Measurements from ENCODE around the gene SERTM2.
A peak's percentile ranks its signal among the peaks of the same experiment; 100 is the strongest.

SERTM2 gene

GRCh38 chrX:111511477-111511876, at the start of gene SERTM2:
SERTM2 (plus strand) TSS chrX:111511645; CDS start chrX:111518858, 7,213 bp downstream.
- Histone ChIP-seq H3K36me3 (ENCODE audit: control insufficient read depth, insufficient read depth, low read length) (no peaks in the 10 kb centered on the region), H3K4me3 (ENCODE audit: low read depth, low read length) (0 out of 2 replicates have a peak within 1 kb of the TSS, but pooled peaks have one; percentile 8), H3K27me3 (ENCODE audit: control insufficient read depth, insufficient read depth, low read length) (peaks cover 8% of the 10 kb centered on the region; the same call in 1 of the 2 replicates), H3K9me3 (ENCODE audit: control insufficient read depth, insufficient read depth, low read length) (no peaks in the 10 kb centered on the region), H3K4me1 (ENCODE audit: control insufficient read depth, insufficient read depth, low read length) (peaks cover 33% of the 10 kb centered on the region), H3K9ac (ENCODE audit: low read depth, low read length) (no peak within 1 kb of the TSS), H3K27ac (ENCODE audit: low read depth, low read length) (peak within 1 kb of the TSS; percentile 36)

- H3K36me3 ChIP-seq (ENCODE audit: control insufficient read depth, insufficient read depth, low read length): no peaks in the 10 kb centered on the region
- H3K27ac ChIP-seq (ENCODE audit: low read depth, low read length): peak overlapping the region; percentile 24
- no peak overlapping the region for H3K4me3 ChIP-seq (ENCODE audit: low read depth, low read length)
- no peaks in the 10 kb centered on the region for H3K9me3 ChIP-seq (ENCODE audit: control insufficient read depth, insufficient read depth, low read length)
- H3K27me3 ChIP-seq (ENCODE audit: control insufficient read depth, insufficient read depth, low read length): no peaks in the 10 kb centered on the region
- H3K4me1 ChIP-seq (ENCODE audit: control insufficient read depth, insufficient read depth, low read length): peaks cover 17% of the 10 kb centered on the region; the same call in 1 of the 2 replicates
- no peak overlapping the region for H3K9ac ChIP-seq (ENCODE audit: low read depth, low read length)
These were observed 45.8 kb upstream of the SERTM2 start for GRCh38 chrX:111465669-111466068.

GRCh38 chrX:111467896-111468295, 43.5 kb upstream of the SERTM2 start:
- Histone ChIP-seq H3K27me3 (ENCODE audit: control insufficient read depth, insufficient read depth, low read length) (no peaks in the 10 kb centered on the region), H3K9ac (ENCODE audit: low read depth, low read length) (no peak overlapping the region), H3K4me1 (ENCODE audit: control insufficient read depth, insufficient read depth, low read length) (peaks cover 17% of the 10 kb centered on the region; the same call in 1 of the 2 replicates), H3K4me3 (ENCODE audit: low read depth, low read length) (no peak overlapping the region), H3K9me3 (ENCODE audit: control insufficient read depth, insufficient read depth, low read length) (0 out of 2 replicates have a peak, but pooled peaks cover 2% of the 10 kb centered on the region), H3K27ac (ENCODE audit: low read depth, low read length) (no peak overlapping the region), H3K36me3 (ENCODE audit: control insufficient read depth, insufficient read depth, low read length) (no peaks in the 10 kb centered on the region)

- 0 out of 2 replicates have a peak, but pooled peaks cover 2% of the 10 kb centered on the region for H3K9me3 ChIP-seq (ENCODE audit: control insufficient read depth, insufficient read depth, low read length)
- no peak overlapping the region for H3K9ac ChIP-seq (ENCODE audit: low read depth, low read length)
- H3K4me1 ChIP-seq (ENCODE audit: control insufficient read depth, insufficient read depth, low read length): peaks cover 9% of the 10 kb centered on the region; the same call in 1 of the 2 replicates
- H3K4me3 ChIP-seq (ENCODE audit: low read depth, low read length): no peak overlapping the region
- H3K27ac ChIP-seq (ENCODE audit: low read depth, low read length): no peak overlapping the region
- H3K27me3 ChIP-seq (ENCODE audit: control insufficient read depth, insufficient read depth, low read length): no peaks in the 10 kb centered on the region
- H3K36me3 ChIP-seq (ENCODE audit: control insufficient read depth, insufficient read depth, low read length): no peaks in the 10 kb centered on the region
These were observed 40.6 kb upstream of the SERTM2 start for GRCh38 chrX:111470681-111471403.

GRCh38 chrX:111481896-111482295, 29.5 kb upstream of the SERTM2 start:
- no peaks in the 10 kb centered on the region for H3K36me3 ChIP-seq (ENCODE audit: control insufficient read depth, insufficient read depth, low read length)
- no peak overlapping the region for H3K4me3 ChIP-seq (ENCODE audit: low read depth, low read length)
- H3K27ac ChIP-seq (ENCODE audit: low read depth, low read length): no peak overlapping the region
- no peaks in the 10 kb centered on the region; the same call in 1 of the 2 replicates for H3K27me3 ChIP-seq (ENCODE audit: control insufficient read depth, insufficient read depth, low read length)
- peaks cover 7% of the 10 kb centered on the region for H3K4me1 ChIP-seq (ENCODE audit: control insufficient read depth, insufficient read depth, low read length)
- H3K9ac ChIP-seq (ENCODE audit: low read depth, low read length): no peak overlapping the region
- peaks cover 5% of the 10 kb centered on the region; the same call in 1 of the 2 replicates for H3K9me3 ChIP-seq (ENCODE audit: control insufficient read depth, insufficient read depth, low read length)

- peaks cover 7% of the 10 kb centered on the region for H3K4me1 ChIP-seq (ENCODE audit: control insufficient read depth, insufficient read depth, low read length)
- peaks cover 5% of the 10 kb centered on the region; the same call in 1 of the 2 replicates for H3K9me3 ChIP-seq (ENCODE audit: control insufficient read depth, insufficient read depth, low read length)
- H3K9ac ChIP-seq (ENCODE audit: low read depth, low read length): no peak overlapping the region
- H3K4me3 ChIP-seq (ENCODE audit: low read depth, low read length): no peak overlapping the region
- no peaks in the 10 kb centered on the region for H3K36me3 ChIP-seq (ENCODE audit: control insufficient read depth, insufficient read depth, low read length)
- no peak overlapping the region for H3K27ac ChIP-seq (ENCODE audit: low read depth, low read length)
- H3K27me3 ChIP-seq (ENCODE audit: control insufficient read depth, insufficient read depth, low read length): no peaks in the 10 kb centered on the region; the same call in 1 of the 2 replicates
These were observed 28.3 kb upstream of the SERTM2 start for GRCh38 chrX:111483135-111483534.

- Histone ChIP-seq H3K27ac (ENCODE audit: low read depth, low read length) (no peak overlapping the region), H3K27me3 (ENCODE audit: control insufficient read depth, insufficient read depth, low read length) (0 out of 2 replicates have a peak, but pooled peaks cover 4% of the 10 kb centered on the region), H3K4me3 (ENCODE audit: low read depth, low read length) (no peak overlapping the region), H3K9me3 (ENCODE audit: control insufficient read depth, insufficient read depth, low read length) (peaks cover 5% of the 10 kb centered on the region; the same call in 1 of the 2 replicates), H3K36me3 (ENCODE audit: control insufficient read depth, insufficient read depth, low read length) (no peaks in the 10 kb centered on the region), H3K4me1 (ENCODE audit: control insufficient read depth, insufficient read depth, low read length) (peaks cover 7% of the 10 kb centered on the region), H3K9ac (ENCODE audit: low read depth, low read length) (no peak overlapping the region)
These were observed 27.6 kb upstream of the SERTM2 start for GRCh38 chrX:111483881-111484280.

- no peaks in the 10 kb centered on the region for H3K4me1 ChIP-seq (ENCODE audit: control insufficient read depth, insufficient read depth, low read length)
- no peak overlapping the region for H3K9ac ChIP-seq (ENCODE audit: low read depth, low read length)
- no peaks in the 10 kb centered on the region for H3K9me3 ChIP-seq (ENCODE audit: control insufficient read depth, insufficient read depth, low read length)
- no peaks in the 10 kb centered on the region for H3K36me3 ChIP-seq (ENCODE audit: control insufficient read depth, insufficient read depth, low read length)
- no peak overlapping the region for H3K27ac ChIP-seq (ENCODE audit: low read depth, low read length)
- H3K4me3 ChIP-seq (ENCODE audit: low read depth, low read length): no peak overlapping the region
- H3K27me3 ChIP-seq (ENCODE audit: control insufficient read depth, insufficient read depth, low read length): 0 out of 2 replicates have a peak, but pooled peaks cover 4% of the 10 kb centered on the region
These were observed 20.8 kb upstream of the SERTM2 start for GRCh38 chrX:111490688-111491087.

GRCh38 chrX:111492085-111492484, 19.4 kb upstream of the SERTM2 start:
- Histone ChIP-seq H3K9ac (ENCODE audit: low read depth, low read length) (no peak overlapping the region), H3K36me3 (ENCODE audit: control insufficient read depth, insufficient read depth, low read length) (no peaks in the 10 kb centered on the region), H3K27me3 (ENCODE audit: control insufficient read depth, insufficient read depth, low read length) (0 out of 2 replicates have a peak, but pooled peaks cover 4% of the 10 kb centered on the region), H3K9me3 (ENCODE audit: control insufficient read depth, insufficient read depth, low read length) (no peaks in the 10 kb centered on the region), H3K4me3 (ENCODE audit: low read depth, low read length) (no peak overlapping the region), H3K4me1 (ENCODE audit: control insufficient read depth, insufficient read depth, low read length) (no peaks in the 10 kb centered on the region), H3K27ac (ENCODE audit: low read depth, low read length) (no peak overlapping the region)

- H3K4me3 ChIP-seq (ENCODE audit: low read depth, low read length): no peak overlapping the region
- H3K9ac ChIP-seq (ENCODE audit: low read depth, low read length): no peak overlapping the region
- no peaks in the 10 kb centered on the region for H3K27me3 ChIP-seq (ENCODE audit: control insufficient read depth, insufficient read depth, low read length)
- H3K27ac ChIP-seq (ENCODE audit: low read depth, low read length): no peak overlapping the region
- no peaks in the 10 kb centered on the region for H3K36me3 ChIP-seq (ENCODE audit: control insufficient read depth, insufficient read depth, low read length)
- no peaks in the 10 kb centered on the region for H3K4me1 ChIP-seq (ENCODE audit: control insufficient read depth, insufficient read depth, low read length)
- no peaks in the 10 kb centered on the region for H3K9me3 ChIP-seq (ENCODE audit: control insufficient read depth, insufficient read depth, low read length)
These were observed 12.8 kb upstream of the SERTM2 start for GRCh38 chrX:111498538-111499103.

- Histone ChIP-seq H3K36me3 (ENCODE audit: control insufficient read depth, insufficient read depth, low read length) (no peaks in the 10 kb centered on the region), H3K4me3 (ENCODE audit: low read depth, low read length) (no peak overlapping the region), H3K9ac (ENCODE audit: low read depth, low read length) (no peak overlapping the region), H3K27ac (ENCODE audit: low read depth, low read length) (no peak overlapping the region), H3K9me3 (ENCODE audit: control insufficient read depth, insufficient read depth, low read length) (no peaks in the 10 kb centered on the region), H3K4me1 (ENCODE audit: control insufficient read depth, insufficient read depth, low read length) (no peaks in the 10 kb centered on the region), H3K27me3 (ENCODE audit: control insufficient read depth, insufficient read depth, low read length) (peaks cover 4% of the 10 kb centered on the region; the same call in 1 of the 2 replicates)
These were observed 7.9 kb upstream of the SERTM2 start for GRCh38 chrX:111503485-111503993.

Data from HUES48 (cell line).